HUES64 (cell line): Measurements from ENCODE around the gene CDH4.

Experiments
- H3K27ac ChIP-seq: 2 replicates; pipeline ENCODE4 v1.7.0; 2013; ENCODE audit warnings: low read depth, low read length, inconsistent platforms
- H3K27me3 ChIP-seq: 2 replicates; pipeline ENCODE4 v1.6.1; 2013; ENCODE audit warnings: mild to moderate bottlenecking, low read length; ENCODE audit not compliant: insufficient read depth
- H3K36me3 ChIP-seq: 2 replicates; pipeline ENCODE4 v1.6.1; 2013; ENCODE audit warnings: mild to moderate bottlenecking, low read length; ENCODE audit not compliant: insufficient read depth
- H3K4me1 ChIP-seq: 2 replicates; pipeline ENCODE4 v1.6.1; 2013; ENCODE audit warnings: mild to moderate bottlenecking, low read length, moderate library complexity; ENCODE audit not compliant: insufficient read depth
- H3K4me3 ChIP-seq: 2 replicates; pipeline ENCODE4 v1.5.1; 2013; ENCODE audit warnings: mild to moderate bottlenecking, low read length, moderate library complexity
- H3K9ac ChIP-seq: 2 replicates; pipeline ENCODE4 v1.6.1; 2013; ENCODE audit warnings: mild to moderate bottlenecking, low read depth, low read length
- H3K9me3 ChIP-seq: 2 replicates; pipeline ENCODE4 v1.6.1; 2013; ENCODE audit warnings: low read depth, low read length; ENCODE audit not compliant: insufficient read depth
- WGBS: fragments of 150-250, 120-280 bp; methylation state at CpG from one replicate; pipeline ENCODE4 v1.1.7; 2013; ENCODE audit warnings: missing lambda C conversion rate; 5-methylcytosine and 5-hydroxymethylcytosine counted together

The CDH4 gene

DNA sequence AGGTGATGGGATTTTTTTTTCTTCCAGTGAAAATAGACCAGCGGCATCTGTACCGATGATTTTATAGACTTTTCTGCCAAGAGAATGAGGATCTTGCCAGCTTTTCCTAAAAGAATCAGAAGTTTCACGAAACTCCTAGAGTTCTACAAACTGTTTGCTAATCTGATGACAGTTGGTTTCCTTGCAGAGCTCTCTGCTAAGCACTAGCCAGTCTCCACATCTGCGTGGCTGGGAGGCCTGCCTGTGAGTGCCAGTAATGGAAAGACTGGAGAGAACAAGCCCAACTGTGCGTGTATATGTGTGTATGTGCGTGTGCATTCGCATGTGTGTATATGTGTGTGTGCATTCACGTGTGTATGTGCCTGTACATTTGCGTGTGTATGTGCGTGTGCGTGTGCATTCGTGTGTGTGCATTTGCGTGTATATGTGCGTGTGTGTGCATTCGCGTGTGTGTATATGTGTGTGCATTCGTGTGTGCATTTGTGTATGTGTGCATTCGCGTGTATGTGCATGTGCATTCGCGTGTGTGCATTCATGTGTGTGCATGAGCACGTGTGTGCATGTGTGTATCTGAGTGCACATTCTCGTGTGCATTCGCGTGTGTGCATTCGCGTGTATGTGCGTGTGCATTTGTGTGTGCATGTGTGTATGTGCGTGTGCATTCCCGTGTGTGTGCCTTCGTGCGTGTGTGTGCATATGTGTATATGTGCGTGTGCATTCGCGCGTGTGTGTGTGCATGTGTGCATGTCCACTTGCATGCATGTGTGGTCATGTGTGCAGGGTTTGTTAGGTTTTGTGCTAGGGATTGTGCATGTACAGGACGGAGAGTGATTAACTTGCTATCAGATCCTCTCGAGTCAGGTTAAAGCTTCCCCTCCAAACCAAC lies 434.2 kb downstream of the CDH4 start:
- H3K4me1 ChIP-seq: no peaks in the 10 kb centered on the region
- no peaks in the 10 kb centered on the region for H3K36me3 ChIP-seq
- H3K9ac ChIP-seq: no peak overlapping the region
- H3K27me3 ChIP-seq: no peaks in the 10 kb centered on the region
- H3K9me3 ChIP-seq: no peaks in the 10 kb centered on the region
- 91% methylated on average over 38 of the region's 38 CpGs for WGBS
- H3K27ac ChIP-seq: no peak overlapping the region
- H3K4me3 ChIP-seq: no peak overlapping the region

DNA sequence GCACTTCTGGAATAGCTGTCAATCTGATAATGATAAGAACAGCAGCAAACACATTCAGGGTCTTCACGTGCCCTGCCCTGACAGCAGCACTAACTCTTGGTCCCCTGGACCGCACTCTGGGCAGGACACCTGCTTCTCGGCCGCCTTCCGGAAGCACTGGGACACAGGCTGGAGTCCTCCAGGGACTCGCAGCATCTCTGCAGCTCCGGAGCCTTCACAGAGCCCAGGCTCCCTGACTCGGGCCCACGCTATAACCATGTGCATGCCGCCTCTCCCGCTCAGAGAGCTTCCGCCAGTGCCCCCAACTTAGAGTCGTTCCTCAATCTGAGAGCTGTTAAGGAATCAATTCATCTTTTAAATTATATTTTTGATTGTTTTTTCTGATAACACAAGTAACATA lies 436.4 kb downstream of the CDH4 start:
- Histone ChIP-seq H3K27ac (no peak overlapping the region), H3K4me3 (no peak overlapping the region)
- 93% methylated on average over 13 of the region's 13 CpGs for WGBS

DNA sequence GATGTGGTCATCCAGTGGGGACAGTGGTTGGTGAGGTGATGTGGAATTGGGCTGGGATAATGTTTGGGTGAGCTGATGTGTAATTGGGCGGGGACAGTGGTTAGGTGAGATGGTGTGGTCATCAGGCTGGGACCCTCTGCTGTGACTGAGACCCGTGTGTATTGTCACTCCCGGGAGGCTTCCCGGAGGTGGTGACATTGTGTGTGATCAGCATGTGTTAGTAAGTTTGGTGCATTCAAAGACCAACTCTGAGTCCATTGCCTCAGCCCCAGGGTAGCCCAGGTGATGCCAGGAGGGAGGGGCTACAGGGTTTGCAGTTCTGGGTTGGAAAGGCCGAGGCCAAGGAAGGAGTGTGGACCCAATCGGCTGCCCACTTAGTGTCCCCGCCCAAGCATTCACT lies 438.1 kb downstream of the CDH4 start:
- no peaks in the 10 kb centered on the region for H3K9me3 ChIP-seq
- WGBS: 96% methylated on average over 7 of the region's 7 CpGs
- no peaks in the 10 kb centered on the region for H3K36me3 ChIP-seq
- H3K4me3 ChIP-seq: no peak overlapping the region
- no peak overlapping the region for H3K9ac ChIP-seq
- H3K27ac ChIP-seq: no peak overlapping the region
- no peaks in the 10 kb centered on the region for H3K4me1 ChIP-seq
- H3K27me3 ChIP-seq: no peaks in the 10 kb centered on the region

More for the DNA sequence above, 436.4 kb downstream of the CDH4 start:
- H3K36me3 ChIP-seq: no peaks in the 10 kb centered on the region
- no peaks in the 10 kb centered on the region for H3K9me3 ChIP-seq
- no peak overlapping the region for H3K9ac ChIP-seq
- H3K4me1 ChIP-seq: no peaks in the 10 kb centered on the region
- H3K27me3 ChIP-seq: no peaks in the 10 kb centered on the region

DNA sequence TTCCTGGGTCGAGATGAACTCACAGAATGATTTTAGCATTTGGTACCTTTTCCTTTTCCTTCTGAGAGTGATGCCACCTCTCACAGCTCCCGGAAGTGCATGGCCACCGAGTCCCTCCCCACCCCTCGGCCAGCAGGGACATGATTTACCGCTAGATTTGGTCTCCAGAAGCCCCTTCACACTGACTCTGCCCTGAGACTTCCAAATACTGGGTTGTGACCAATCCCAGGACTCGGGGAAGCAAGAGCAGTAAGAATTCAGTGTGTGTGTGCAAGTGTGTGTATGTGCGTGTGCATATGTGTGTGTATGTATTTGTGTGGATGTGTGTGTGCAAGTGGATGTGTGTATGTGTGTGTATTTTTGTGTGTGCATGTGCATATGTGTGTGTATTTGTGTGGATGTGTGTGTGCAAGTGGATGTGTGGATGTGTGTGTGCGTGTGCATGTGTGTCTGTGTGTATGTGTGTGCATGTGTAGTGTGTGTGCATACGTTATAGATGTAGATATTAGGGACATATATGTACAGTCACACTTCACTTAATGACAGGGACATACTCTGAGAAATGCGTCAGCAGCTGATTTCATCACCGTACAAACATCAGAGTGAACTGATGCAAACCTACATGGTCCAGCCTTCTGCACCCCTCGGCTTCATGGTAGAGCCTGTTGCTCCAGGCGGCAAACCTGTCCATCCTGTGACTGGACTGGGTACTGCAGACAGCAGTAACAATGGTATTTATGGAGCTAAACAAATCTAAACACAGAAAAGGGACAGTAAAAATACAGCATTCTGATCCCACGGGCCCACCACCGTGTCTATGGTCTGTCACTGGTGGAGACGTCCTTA lies 439.2 kb downstream of the CDH4 start:
- Histone ChIP-seq H3K4me1 (no peaks in the 10 kb centered on the region), H3K4me3 (no peak overlapping the region), H3K36me3 (no peaks in the 10 kb centered on the region), H3K27me3 (no peaks in the 10 kb centered on the region), H3K9me3 (no peaks in the 10 kb centered on the region), H3K9ac (no peak overlapping the region), H3K27ac (no peak overlapping the region)
- 92% methylated on average over 15 of the region's 16 CpGs for WGBS

DNA sequence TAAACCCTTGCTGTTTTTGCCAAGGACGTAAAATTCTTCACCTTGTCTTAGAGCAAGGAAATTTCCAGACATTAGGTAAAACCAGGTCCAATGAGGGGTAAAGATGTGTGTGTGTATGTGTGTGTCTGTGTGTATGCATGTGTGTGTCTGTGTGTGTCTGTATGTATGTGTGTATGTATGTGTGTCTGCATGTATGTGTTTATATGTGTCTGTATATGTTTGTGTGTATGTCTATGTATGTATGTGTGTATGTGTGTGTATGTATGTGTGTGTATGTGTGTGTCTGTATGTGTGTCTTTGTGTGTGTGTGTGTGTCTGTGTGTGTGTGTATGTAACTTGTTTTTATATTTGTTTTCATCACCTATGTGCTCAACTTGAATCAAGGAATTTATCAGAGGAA lies 439.9 kb downstream of the CDH4 start:
- Histone ChIP-seq H3K27ac (no peak overlapping the region), H3K4me1 (no peaks in the 10 kb centered on the region), H3K9ac (no peak overlapping the region), H3K4me3 (no peak overlapping the region), H3K9me3 (no peaks in the 10 kb centered on the region), H3K36me3 (no peaks in the 10 kb centered on the region), H3K27me3 (no peaks in the 10 kb centered on the region)
- 92% methylated on average over 1 of the region's 1 CpG for WGBS

DNA sequence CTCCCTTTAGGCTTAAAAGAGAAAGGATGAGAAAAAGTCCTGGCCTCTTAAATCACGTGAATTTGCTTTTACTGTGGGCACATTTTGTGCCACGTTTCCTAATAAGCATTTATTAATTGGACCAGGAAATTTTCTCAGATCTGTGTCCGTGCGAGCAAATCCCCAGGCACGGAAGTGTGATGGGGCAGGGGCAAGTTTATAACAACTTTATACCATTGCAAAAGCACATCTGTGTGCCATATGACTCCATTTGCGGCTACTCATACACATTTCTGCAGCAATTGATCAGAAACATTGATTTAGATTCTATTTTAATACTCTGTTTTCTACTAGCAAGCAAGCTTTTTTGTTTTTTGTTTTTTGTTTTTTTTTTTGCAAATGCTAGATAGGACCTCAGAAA lies 440.4 kb downstream of the CDH4 start:
- no peaks in the 10 kb centered on the region for H3K9me3 ChIP-seq
- no peak overlapping the region for H3K27ac ChIP-seq
- H3K4me1 ChIP-seq: no peaks in the 10 kb centered on the region
- H3K27me3 ChIP-seq: no peaks in the 10 kb centered on the region
- H3K4me3 ChIP-seq: no peak overlapping the region
- 89% methylated on average over 6 of the region's 6 CpGs for WGBS
- no peak overlapping the region for H3K9ac ChIP-seq
- no peaks in the 10 kb centered on the region for H3K36me3 ChIP-seq

DNA sequence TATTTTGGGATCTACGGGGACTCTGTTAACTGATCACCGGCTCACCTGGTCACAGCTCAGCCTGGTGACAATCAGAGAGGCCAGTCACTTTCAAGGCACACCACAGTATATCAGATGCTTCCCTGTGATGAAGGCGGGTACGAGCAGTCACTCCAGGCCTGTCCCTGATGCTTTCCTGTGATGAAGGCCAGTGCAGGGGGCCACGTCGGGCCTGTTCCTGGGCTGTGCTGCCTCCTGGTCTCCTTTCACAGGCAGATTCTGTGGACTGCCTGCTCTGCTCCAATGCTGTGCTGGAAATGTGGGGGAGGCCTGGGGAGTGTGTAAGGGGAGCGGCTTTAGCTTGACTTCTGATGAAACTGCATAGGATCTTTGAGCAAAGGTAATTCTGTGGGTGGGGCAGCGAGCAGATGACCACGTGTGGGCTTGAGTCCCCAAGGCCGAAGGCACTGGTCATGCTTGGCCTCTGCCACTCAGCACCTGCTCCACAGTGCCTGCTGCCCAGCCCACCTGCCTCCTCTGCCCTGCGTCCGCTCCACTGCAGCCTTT lies 441.1 kb downstream of the CDH4 start:
- Histone ChIP-seq H3K4me3 (no peak overlapping the region), H3K27ac (no peak overlapping the region), H3K27me3 (no peaks in the 10 kb centered on the region), H3K36me3 (no peaks in the 10 kb centered on the region), H3K9ac (no peak overlapping the region), H3K4me1 (no peaks in the 10 kb centered on the region), H3K9me3 (no peaks in the 10 kb centered on the region)
- WGBS: 89% methylated on average over 12 of the region's 12 CpGs

DNA sequence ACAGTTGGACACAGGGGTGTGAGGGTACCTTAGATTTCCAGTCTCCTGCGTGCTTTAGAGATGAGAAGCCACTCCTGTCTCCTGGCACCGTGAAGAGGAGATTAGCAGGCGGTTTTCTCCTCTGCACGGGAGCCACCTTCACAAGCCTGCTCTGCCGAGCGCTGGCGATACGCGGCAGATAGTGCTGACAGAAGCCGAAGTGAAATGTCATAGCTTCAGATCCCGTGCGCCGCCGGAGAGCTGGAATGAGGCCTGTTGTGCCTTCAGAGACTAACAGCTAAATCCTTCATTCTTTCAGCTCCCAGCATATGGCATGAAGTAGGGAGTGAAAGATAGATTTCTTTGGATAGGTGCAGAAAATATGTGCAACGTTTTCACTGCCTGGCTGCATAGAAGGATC lies 442.6 kb downstream of the CDH4 start:
- 95% methylated on average over 15 of the region's 15 CpGs for WGBS
- Histone ChIP-seq H3K9me3 (no peaks in the 10 kb centered on the region), H3K9ac (no peak overlapping the region), H3K27ac (no peak overlapping the region), H3K4me3 (no peak overlapping the region), H3K27me3 (no peaks in the 10 kb centered on the region), H3K36me3 (no peaks in the 10 kb centered on the region), H3K4me1 (no peaks in the 10 kb centered on the region)

DNA sequence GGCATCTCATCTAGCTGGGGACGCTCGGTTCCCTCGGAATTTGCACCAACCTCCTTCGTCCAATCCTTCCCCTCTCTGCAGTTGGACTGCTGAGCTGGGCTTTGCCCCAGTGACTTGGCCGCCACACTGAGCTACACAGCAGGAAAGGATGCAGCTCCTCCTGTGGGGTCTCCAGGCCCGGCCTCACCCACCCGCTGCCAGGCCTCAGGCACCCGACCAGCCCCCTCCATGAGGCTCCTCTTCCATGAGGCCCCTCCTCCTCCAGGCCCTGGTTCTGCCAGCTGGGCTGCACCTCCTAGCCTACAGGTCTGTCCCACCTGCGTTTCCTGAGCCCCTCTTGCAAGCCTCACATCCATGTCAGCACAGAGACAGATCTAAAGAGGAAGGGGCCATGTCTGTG lies 443.7 kb downstream of the CDH4 start:
- Histone ChIP-seq H3K27ac (no peak overlapping the region), H3K4me1 (no peaks in the 10 kb centered on the region), H3K9ac (no peak overlapping the region), H3K9me3 (no peaks in the 10 kb centered on the region), H3K36me3 (no peaks in the 10 kb centered on the region), H3K27me3 (no peaks in the 10 kb centered on the region), H3K4me3 (no peak overlapping the region)
- 93% methylated on average over 9 of the region's 9 CpGs for WGBS

DNA sequence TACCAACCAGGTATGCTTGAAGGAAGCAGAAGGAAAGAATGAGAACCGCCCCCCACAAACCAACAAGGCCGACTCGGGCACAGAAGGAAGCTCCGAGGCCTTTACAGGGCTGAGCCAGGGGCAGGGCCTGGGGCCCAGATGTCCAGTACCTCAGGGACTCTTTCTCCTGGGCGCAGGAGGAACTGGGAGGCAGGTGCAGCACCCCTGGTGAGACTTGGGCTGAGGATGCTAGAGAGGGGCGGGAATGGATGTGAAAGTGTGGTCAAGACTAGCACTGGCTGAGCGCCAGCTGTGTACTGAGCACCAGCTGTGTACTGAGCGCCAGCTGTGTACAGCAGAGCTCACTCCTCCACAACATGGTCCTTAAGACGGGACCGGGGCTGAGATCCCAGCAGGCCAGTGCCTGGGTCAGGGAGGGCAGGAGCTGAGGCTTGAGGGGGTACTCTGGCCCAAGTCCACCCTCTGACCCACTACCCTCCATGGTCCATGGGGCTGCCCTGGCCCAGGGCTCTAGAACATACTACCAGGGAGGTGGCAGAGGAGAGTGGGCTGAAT lies 444.2 kb downstream of the CDH4 start:
- H3K27me3 ChIP-seq: no peaks in the 10 kb centered on the region
- H3K9me3 ChIP-seq: no peaks in the 10 kb centered on the region
- no peak overlapping the region for H3K9ac ChIP-seq
- 94% methylated on average over 9 of the region's 10 CpGs for WGBS
- H3K36me3 ChIP-seq: no peaks in the 10 kb centered on the region
- H3K27ac ChIP-seq: no peak overlapping the region
- H3K4me1 ChIP-seq: no peaks in the 10 kb centered on the region
- no peak overlapping the region for H3K4me3 ChIP-seq
